Lung (tissue), 12 donors: ENCODE data around the gene RGS7. TPM values are rescaled to one million over a fixed set of nuclear protein-coding genes. Genes with fewer than 3 reads are reported as not detected.

Experiments used
- ATAC-seq: fragments of 200-7000 bp; cut with Tn5 transposase; one replicate; pipeline ENCODE4 v1.9.1; 2020; ENCODE audit warnings: moderate number of reproducible peaks; ENCODE audit not compliant: insufficient read depth, low FRiP score
- DNase-seq, 3 donors: peaks; one replicate each; pipeline ENCODE4 v3.0.0-alpha.2; 2013 to 2017
- H3K27ac ChIP-seq, 2 donors: one replicate each; pipeline ENCODE4 v1.5.1; 2013; ENCODE audit warnings: mild to moderate bottlenecking in 2 of 2, moderate library complexity in 2 of 2, control low read depth in 1 of 2, inconsistent platforms in 1 of 2, low read depth in 1 of 2, low read length in 1 of 2
- H3K27me3 ChIP-seq, 3 donors: one replicate each; pipeline ENCODE4 v1.5.1; 2013; ENCODE audit warnings: low read length in 2 of 3; ENCODE audit not compliant: control insufficient read depth in 3 of 3, insufficient read depth in 3 of 3
- H3K36me3 ChIP-seq, 4 donors: one replicate each; pipeline ENCODE4 v1.5.1; 2013; ENCODE audit warnings: low read length in 4 of 4, mild to moderate bottlenecking in 1 of 4, moderate library complexity in 1 of 4; ENCODE audit not compliant: control insufficient read depth in 4 of 4, insufficient read depth in 4 of 4
- H3K4me1 ChIP-seq, 5 donors: one replicate each; pipeline ENCODE4 v1.5.1; 2013; ENCODE audit warnings: low read length in 5 of 5, mild to moderate bottlenecking in 2 of 5, moderate library complexity in 1 of 5; ENCODE audit not compliant: control insufficient read depth in 5 of 5, insufficient read depth in 5 of 5
- H3K4me3 ChIP-seq: one replicate; pipeline ENCODE4 v1.5.1; 2013; ENCODE audit warnings: mild to moderate bottlenecking, control low read depth, moderate library complexity
- H3K9ac ChIP-seq, 2 donors: one replicate each; pipeline ENCODE4 v1.5.1; 2013; ENCODE audit warnings: low read length in 2 of 2, control low read depth in 1 of 2; ENCODE audit not compliant: insufficient read depth in 1 of 2
- H3K9me3 ChIP-seq, 4 donors: one replicate each; pipeline ENCODE4 v1.5.1; 2013; ENCODE audit warnings: low read length in 3 of 4, mild to moderate bottlenecking in 1 of 4, moderate library complexity in 1 of 4; ENCODE audit not compliant: control insufficient read depth in 4 of 4, insufficient read depth in 3 of 4
- WGBS, 2 donors: extraction: QIAGEN DNeasy Blood & Tissue Kit; methylation state at CpG; one replicate each; pipeline ENCODE4 v1.1.7; 2013; 5-methylcytosine and 5-hydroxymethylcytosine counted together
- polyA plus RNA-seq, 2 donors: library from polyadenylated mRNA; stranded (reverse); fragments of 200-250 nt; gene quantifications; one replicate each; pipeline ENCODE4 v1.2.1, GENCODE V29; 2013
- total RNA-seq, 2 donors: library from RNA; depleted of rRNA in 1 of 2; stranded (reverse); fragments of >200 nt in 1 of 2; gene quantifications; one replicate each; pipeline ENCODE4 v1.2.1, GENCODE V29; 2014 to 2021
- TF ChIP-seq, protein P1 (sequence below): IDR thresholded peaks from 2 replicates; pipeline ENCODE4 v1.5.1; 2012; ENCODE audit warnings: mild to moderate bottlenecking; ENCODE audit errors: control extremely low read depth, extremely low read depth
- donor health status: control.
- donor health status: control.
- donor health status: Bipolar disorder and iron deficiency.
- donor health status: healthy.
- donor health status: DM: yes; HTN: yes; CAD: no.

The RGS7 gene
- total and polyA plus RNA-seq, 4 donors = 0.06 to 0.25 (median 0.08) TPM; not detected in 1

DNA sequence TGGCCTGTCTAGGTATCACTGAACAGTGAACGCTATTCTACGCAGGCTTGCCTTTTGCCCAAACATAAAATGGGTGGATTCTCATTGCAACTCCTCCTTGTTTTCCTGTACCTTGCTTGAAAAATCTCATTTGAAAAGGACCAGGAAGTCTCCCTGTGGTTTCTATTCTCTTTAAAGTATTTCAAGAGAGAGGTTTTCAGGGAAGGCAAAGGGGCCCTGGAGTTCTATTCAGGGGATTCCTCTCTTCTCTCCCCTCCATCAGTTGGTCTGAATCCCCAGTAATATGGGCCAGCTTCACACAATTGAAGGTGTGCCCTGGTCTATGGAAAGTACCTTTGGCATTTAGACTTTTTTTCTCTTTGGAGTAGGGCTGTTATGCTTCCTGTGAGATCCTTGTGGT lies 311.3 kb downstream of the RGS7 start:
- no peak overlapping the region for H3K4me3 ChIP-seq
- no peak overlapping the region for H3K9ac ChIP-seq
- DNase-seq = no peak
- H3K9me3 ChIP-seq = no peaks in the 10 kb centered on the region
- ATAC-seq = no peak
- 75 to 88% methylated on average over 2 of the region's 2 CpGs for WGBS, 2 donors
- H3K27me3 ChIP-seq = no peaks in the 10 kb centered on the region
- no peaks in the 10 kb centered on the region for H3K4me1 ChIP-seq
- no peaks in the 10 kb centered on the region for H3K36me3 ChIP-seq
- TF ChIP-seq, protein P1, sequence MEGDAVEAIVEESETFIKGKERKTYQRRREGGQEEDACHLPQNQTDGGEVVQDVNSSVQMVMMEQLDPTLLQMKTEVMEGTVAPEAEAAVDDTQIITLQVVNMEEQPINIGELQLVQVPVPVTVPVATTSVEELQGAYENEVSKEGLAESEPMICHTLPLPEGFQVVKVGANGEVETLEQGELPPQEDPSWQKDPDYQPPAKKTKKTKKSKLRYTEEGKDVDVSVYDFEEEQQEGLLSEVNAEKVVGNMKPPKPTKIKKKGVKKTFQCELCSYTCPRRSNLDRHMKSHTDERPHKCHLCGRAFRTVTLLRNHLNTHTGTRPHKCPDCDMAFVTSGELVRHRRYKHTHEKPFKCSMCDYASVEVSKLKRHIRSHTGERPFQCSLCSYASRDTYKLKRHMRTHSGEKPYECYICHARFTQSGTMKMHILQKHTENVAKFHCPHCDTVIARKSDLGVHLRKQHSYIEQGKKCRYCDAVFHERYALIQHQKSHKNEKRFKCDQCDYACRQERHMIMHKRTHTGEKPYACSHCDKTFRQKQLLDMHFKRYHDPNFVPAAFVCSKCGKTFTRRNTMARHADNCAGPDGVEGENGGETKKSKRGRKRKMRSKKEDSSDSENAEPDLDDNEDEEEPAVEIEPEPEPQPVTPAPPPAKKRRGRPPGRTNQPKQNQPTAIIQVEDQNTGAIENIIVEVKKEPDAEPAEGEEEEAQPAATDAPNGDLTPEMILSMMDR = no peak
- H3K27ac ChIP-seq = no peak overlapping the region

- WGBS, 2 donors = 61 to 80% methylated on average over 9 of the region's 9 CpGs
- H3K27me3 ChIP-seq = no peaks in the 10 kb centered on the region
- ATAC-seq = no peak
Observed at GRCh38 chr1:241034203-241034936, 322.6 kb downstream of the RGS7 start.

DNA sequence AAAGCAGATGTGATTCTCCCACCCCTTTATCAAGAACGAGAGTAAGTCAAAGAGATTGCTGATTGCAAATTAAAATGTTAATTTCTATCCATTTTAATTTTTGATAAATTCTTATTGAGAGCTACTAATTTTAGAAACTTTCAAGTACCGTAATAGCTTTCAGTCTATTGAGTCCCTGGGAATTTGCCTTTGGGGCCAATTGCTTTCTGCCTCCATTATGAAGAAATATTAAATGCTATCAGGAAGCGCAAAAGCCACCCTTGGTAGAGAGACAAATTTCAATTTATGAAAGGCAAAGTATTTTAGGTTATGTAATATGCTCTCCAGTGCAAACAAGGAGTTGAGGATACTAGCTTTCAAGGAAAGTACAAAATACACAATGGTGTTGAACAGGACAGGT lies 332.2 kb downstream of the RGS7 start:
- ATAC-seq (no peak), DNase-seq (no peak)
- H3K9ac ChIP-seq = no peak overlapping the region
- no peaks in the 10 kb centered on the region for H3K9me3 ChIP-seq
- TF ChIP-seq, protein P1 = no peak
- H3K4me3 ChIP-seq = no peak overlapping the region
- no peaks in the 10 kb centered on the region for H3K4me1 ChIP-seq
- no peaks in the 10 kb centered on the region for H3K36me3 ChIP-seq
- no peaks in the 10 kb centered on the region for H3K27me3 ChIP-seq
- no peak overlapping the region for H3K27ac ChIP-seq
- WGBS, 2 donors = 19 to 77% methylated on average over 3 of the region's 3 CpGs

More at GRCh38 chr1:241034203-241034936, 322.6 kb downstream of the RGS7 start:
- H3K36me3 ChIP-seq = no peaks in the 10 kb centered on the region
- DNase-seq = no peak
- no peaks in the 10 kb centered on the region for H3K4me1 ChIP-seq
- no peak overlapping the region for H3K9ac ChIP-seq
- no peaks in the 10 kb centered on the region for H3K9me3 ChIP-seq
- H3K4me3 ChIP-seq = no peak overlapping the region
- no peak overlapping the region for H3K27ac ChIP-seq
- TF ChIP-seq, protein P1 = no peak

- Histone ChIP-seq H3K4me1 (no peaks in the 10 kb centered on the region), H3K27ac (no peak overlapping the region), H3K9me3 (no peaks in the 10 kb centered on the region), H3K36me3 (no peaks in the 10 kb centered on the region), H3K27me3 (no peaks in the 10 kb centered on the region), H3K9ac (no peak overlapping the region), H3K4me3 (no peak overlapping the region)
- ATAC-seq (no peak), DNase-seq (no peak)
- TF ChIP-seq, protein P1 = no peak
- 84% methylated on average over 4 of the region's 4 CpGs for WGBS, 2 donors
Observed at GRCh38 chr1:241022366-241022765, 334.6 kb downstream of the RGS7 start.
